ENCODE results near the gene GJD3.
A peak's percentile ranks its signal among the peaks of the same experiment; 100 is the strongest.

GJD3 gene

GRCh38 chr17:40340327-40340726 lies 24.2 kb downstream of the GJD3 start:
- no peak for DNase-seq

DNA sequence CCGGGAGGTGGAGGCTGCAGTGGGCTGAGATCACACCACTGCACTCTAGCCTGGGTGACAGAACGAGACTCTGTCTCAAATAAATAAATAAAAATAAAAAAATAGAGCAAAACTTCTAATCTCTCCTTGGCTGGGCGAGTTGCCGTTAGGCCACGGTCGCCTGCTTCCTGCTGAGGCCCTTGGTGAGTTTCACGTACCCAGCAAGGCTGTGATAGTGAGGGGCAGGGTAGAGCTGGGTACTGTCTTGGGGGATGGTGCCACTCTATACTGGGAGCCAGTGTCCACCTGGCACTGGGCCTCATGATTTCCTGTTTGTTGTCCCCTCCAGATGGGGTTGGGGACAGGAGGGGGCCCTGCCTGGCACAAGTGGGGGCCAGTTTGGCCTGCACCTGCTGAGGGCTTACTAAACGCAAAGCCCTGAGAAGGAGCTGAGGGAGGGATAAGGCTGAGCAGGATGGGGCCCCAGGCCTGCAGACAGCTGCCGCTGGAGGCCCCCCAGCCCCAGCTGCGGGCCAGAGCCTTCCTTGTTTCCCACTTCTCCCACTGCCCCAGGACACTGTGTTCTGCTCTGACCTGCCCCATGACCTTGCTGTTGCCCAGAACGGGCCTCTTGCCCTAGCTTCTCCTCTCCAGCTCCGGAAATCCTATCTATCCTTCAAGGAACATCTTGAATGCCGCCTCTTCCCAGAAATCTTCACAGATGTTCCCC lies 25.4 kb downstream of the GJD3 start:
- no peak for DNase-seq

DNA sequence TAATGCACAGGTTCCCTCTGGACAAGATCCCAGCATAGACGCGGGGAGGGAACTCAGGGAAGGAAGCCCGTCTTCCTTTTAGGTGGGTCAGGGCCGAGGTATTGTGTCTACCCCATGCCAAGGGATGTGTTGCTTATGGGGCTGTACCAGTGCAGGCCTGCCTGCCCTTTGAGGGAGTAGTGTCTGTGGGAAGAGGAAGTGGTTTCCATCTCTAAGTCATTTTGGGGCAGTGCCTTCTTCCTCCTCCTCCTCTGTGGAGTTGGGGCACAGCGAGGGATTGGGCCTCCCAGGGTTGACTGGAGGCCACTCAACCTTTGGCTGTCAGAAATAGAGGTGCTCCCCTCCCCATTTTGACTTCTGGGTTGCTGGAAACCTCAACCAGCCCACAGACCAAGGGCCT lies 26.5 kb downstream of the GJD3 start:
- DNase-seq = peak; percentile 36

DNA sequence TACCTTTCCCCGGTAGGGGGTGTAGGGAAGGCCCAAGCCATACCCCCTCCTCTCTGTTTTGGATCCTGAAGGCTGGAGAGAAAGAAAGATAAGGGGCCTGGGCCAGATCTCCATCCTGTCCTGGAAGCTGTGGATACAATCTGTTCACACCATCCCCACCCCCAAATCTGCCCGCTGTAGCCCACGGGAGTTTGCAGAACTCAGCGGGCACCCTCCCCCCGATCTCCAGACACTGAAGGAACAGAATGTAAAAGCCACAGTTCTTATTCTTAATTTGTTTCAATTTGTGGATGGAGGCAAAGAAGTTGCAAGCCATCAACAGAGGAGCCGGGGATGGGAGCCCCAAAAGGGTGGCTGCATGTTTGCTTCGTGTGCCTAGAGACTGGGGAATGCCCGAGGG lies 27.2 kb downstream of the GJD3 start:
- no peak for DNase-seq

- no peak for DNase-seq
Observed at GRCh38 chr17:40335620-40336019, 28.9 kb downstream of the GJD3 start.

- DNase-seq = no peak
Observed at GRCh38 chr17:40333781-40334448, 30.6 kb downstream of the GJD3 start.

- peak; percentile 31 for DNase-seq
Observed at GRCh38 chr17:40331743-40332641, 32.5 kb downstream of the GJD3 start.

DNA sequence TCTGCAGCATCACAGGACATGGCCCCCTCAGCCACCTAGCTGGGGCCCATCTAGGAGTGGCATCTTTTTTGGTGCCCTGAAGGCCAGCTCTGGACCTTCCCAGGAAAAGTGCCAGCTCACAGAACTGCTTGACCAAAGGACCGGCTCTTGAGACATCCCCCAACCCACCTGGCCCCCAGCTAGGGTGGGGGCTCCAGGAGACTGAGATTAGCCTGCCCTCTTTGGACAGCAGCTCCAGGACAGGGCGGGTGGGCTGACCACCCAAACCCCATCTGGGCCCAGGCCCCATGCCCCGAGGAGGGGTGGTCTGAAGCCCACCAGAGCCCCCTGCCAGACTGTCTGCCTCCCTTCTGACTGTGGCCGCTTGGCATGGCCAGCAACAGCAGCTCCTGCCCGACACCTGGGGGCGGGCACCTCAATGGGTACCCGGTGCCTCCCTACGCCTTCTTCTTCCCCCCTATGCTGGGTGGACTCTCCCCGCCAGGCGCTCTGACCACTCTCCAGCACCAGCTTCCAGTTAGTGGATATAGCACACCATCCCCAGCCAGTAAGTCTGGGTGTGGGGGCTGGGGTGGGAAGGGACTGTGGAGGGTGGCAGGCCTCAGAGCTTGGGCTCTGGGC lies 33.6 kb downstream of the GJD3 start:
- no peak for DNase-seq

DNA sequence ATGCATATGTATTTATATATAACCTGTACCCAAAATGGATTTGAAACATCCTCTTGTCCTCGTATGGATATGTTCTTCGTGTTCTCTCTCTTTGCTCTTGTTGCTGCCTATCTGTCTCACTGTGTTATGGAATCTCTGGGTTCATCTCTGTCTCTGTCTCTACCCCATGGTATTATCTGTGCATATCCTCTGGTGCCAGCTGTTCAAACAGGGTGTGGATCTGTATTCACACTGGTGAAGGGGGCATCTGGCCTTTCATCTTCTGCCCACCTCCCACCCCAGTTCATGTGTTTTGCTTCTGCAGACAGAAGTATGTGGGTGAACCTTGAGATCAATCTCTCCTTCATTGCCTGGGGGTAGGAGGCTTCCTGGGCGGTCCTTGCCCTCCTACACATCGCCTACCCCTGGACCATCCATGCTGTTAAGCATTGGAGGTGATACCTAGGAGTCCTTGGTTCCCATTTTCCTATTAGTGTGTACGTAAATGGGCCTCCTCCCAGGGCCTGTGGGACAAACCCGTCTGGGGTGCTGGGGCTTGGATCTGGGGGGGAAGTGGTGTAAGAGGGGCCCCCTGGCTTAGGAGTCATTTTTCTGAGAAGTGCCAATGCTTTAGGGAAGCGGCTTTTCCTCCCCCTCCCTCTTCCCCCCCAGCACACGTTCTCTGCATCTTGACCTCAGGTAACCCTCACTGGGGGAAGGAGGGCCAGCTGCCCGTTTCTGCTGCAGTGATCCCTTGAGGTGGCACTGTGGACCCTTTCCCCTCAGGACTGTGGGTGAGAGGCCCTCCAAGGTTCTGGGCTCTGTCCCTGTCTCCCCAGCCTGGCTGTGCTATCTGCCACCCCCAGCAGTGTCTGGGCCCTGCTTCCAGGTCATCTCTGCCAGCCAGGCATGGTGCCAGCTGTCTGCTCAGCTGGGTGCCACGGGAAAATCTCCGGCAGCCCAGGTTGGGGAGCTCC lies 34.4 kb downstream of the GJD3 start:
- DNase-seq = peak; percentile 32

- DNase-seq = no peak
Observed at GRCh38 chr17:40328386-40328766, 36.2 kb downstream of the GJD3 start.

GRCh38 chr17:40327735-40328385 lies 36.7 kb downstream of the GJD3 start:
- DNase-seq = no peak

GRCh38 chr17:40327244-40327729 lies 37.2 kb downstream of the GJD3 start:
- no peak for DNase-seq

DNA sequence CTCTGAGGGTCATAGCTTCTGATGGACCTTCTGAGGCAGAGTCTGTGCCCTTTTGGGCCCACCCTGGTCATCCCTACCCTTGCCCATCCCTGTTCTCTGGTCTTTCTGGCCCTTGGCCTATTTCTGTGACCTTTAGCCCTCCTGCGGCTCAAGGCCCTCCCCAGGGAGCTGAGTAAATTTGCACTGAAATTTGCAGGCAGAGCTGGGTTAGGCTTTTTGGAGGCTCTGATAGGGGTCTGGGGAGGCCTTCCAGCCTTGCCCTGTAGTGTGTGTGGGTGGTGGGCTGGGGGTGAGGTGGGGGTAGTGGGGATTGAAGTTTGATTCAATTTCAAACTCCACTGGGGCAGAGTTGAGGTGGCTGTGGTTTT lies 37.7 kb downstream of the GJD3 start:
- no peak for DNase-seq

- peak; percentile 67 for DNase-seq
Observed at GRCh38 chr17:40326014-40326831, 38.3 kb downstream of the GJD3 start.

DNA sequence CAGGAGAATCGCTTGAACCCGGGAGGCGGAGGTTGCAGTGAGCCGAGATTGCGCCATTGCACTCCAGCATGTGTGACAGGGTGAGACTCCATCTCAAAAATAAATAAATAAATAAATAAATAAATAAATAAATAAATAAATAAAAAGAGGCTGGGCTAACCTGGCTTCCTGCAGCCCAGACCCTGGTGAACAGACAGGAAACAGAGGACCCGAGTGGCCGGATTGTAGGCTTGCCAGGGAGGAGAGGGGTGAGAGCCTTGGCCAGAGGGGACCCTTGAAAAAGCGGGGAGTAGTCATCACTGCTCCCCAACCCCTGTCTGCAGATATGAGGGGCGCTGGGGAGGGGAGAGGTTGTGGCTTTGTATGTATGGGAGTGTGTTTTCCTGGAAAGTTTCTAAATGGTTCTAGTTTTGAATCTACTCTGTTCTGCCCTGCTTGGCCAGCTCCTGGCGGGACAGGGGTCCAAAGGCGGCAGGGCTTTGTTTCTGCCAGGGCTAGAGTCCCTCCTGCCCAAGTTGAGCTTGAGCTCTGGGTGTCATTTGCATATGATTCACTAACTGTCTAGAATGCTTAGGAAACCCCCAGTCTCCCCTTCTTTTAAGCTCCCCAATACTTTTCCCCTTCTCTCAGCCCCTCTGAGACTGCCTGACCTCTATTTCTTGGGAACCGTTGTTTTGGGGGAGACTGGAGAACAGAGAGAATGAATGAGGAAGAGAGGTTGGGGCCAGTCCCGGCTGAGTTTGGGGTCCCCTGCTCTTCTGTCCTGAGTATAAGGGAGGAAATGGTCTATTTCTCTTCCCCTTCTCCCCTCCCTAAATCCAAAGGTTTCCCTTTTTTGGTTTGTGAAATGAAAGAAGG lies 39.2 kb downstream of the GJD3 start:
- peak; percentile 30 for DNase-seq

DNA sequence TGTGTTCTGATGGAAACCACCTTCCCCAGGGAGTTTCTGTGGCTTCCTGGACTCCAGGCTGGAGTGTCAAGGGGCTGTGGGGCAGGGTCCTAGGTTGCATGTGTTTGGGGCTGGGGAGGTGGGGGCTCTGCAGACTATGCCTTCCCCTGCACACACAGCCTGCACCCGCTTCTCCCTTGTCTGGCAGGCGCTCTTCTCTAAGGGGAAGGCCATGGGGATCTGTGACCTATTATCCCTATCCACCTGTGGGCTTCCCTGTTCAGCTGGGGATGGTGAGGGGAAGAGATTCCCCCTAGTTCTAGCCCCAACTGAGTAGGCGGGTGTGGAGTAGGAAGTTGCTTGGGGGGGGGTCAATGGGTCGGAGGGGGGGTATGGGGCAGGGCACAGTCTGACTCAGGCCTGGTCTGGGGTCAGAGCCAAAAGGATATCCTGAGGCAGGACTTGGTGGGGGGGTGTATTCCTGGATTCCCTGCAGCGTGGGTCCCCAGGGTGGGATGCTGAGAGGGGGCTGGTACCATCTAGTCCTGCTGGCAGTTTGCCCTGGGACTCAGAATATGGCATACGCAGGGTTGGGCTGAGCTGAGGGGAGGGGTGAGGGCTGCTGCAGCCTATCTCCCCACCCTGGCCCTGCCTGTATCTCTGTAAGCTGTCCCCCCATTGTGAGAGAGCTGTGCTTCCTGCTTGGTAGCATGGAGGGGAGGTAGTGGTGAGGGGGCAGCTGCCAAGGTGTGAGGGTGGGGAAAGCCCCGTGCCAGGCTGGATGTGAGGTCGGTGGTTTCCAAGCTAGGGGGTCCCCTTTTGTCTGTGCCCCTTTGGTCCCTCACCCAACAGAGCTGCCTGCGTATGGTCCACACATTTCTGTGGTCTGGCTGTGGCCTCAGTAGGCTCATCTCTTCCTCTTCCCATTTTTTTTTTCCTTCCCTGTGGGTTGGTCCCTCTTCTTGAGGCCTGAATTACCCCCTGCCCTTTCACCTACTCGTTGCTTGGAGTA lies 40.9 kb downstream of the GJD3 start:
- peak; percentile 56 for DNase-seq

DNA sequence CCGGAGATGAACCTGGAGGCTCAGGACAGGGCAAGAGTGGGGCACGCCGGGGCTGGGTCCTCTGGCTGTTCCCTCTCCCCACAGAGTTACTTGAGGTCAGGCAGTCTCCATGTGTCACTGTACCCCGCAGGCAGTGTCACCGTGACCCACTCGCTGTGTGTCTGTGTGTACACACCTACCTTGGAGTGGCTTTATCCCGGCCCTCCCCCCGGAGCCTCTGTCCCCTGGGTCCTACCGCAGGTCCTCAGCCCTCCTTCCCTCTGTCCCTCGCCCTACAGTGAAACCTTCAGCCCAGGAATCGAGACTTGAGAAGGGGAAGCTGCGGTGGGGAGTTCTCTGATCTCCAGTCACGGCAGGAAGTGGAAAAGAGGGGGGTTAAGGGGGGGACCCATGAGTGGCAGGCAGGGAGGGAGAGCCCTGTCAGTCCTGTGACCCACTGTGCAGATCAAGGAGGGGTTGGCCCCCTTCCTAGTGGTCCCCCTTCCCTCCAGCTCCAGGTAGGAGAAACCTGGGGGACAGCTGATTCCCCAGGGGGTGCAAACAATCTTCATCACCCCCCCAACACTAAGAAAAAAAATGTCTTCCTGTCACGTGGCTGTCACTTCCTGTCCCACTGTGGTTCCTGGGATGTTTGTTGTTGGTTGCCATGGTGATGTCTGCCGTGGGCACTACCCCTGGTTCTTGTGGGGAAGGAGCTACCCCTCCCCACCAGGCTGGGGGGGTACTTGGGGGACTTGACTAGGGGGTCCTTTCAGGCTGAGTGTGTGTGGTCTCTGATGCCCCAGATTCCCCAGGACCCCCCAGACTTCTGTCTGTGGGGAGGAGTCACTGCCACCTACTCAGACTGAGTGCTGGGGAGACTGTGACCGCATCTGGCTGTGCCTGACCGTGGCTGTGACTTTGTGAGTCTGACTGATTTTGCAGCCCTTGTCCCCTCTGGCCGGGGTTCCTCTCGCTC lies 41.9 kb downstream of the GJD3 start:
- peak; percentile 87 for DNase-seq

Measured in CD4-positive, alpha-beta T cell treated with Interleukin-6 for 4 hours (primary cell).